IPS-NIHi11 (cell line): ENCODE measurements around the gene LCN10.
"Not testable (repeated sequence)": the region's sequence is repeated elsewhere in the genome, so short reads cannot be mapped to it uniquely, and the experiment has no call there.

Experiments used
- DNase-seq: peaks from one replicate; pipeline ENCODE4 v3.0.0; 2012; ENCODE audit warnings: mixed read lengths, low spot score

The LCN10 gene

GRCh38 chr9:136771907-136772415 is 29.2 kb upstream of the LCN10 start:
- DNase-seq = no peak

GRCh38 chr9:136769710-136770191 is 27.0 kb upstream of the LCN10 start:
- DNase-seq = peak; percentile 88

- DNase-seq = not testable (repeated sequence)
Measured at GRCh38 chr9:136766410-136767120, 23.8 kb upstream of the LCN10 start.

GRCh38 chr9:136765745-136766409 is 23.1 kb upstream of the LCN10 start:
- DNase-seq = not testable (repeated sequence)

GRCh38 chr9:136765041-136765440 is 22.3 kb upstream of the LCN10 start:
- DNase-seq = no peak

GRCh38 chr9:136764301-136764891 is 21.7 kb upstream of the LCN10 start, which contains the start of gene LCN15:
Gene LCN15 (minus strand): TSS chr9:136764518. CDS start chr9:136764488, 30 bp downstream.
- DNase-seq = no peak

GRCh38 chr9:136763649-136764035 is 20.9 kb upstream of the LCN10 start:
- no peak for DNase-seq

- peak; percentile 89 for DNase-seq
Measured at GRCh38 chr9:136762915-136763648, 20.3 kb upstream of the LCN10 start.

GRCh38 chr9:136762221-136762691 is 19.5 kb upstream of the LCN10 start:
- peak; percentile 1 for DNase-seq

GRCh38 chr9:136761545-136761981 is 18.8 kb upstream of the LCN10 start:
- DNase-seq = peak; percentile 1

GRCh38 chr9:136760834-136761544 is 18.2 kb upstream of the LCN10 start:
- DNase-seq = peak; percentile 55

- no peak for DNase-seq
Measured at GRCh38 chr9:136760424-136760823, 17.7 kb upstream of the LCN10 start.

- peak; percentile 1 for DNase-seq
Measured at GRCh38 chr9:136759436-136760325, 16.9 kb upstream of the LCN10 start.

GRCh38 chr9:136759001-136759400 is 16.3 kb upstream of the LCN10 start:
- DNase-seq = no peak

GRCh38 chr9:136757751-136758140 is 15.0 kb upstream of the LCN10 start:
- no peak for DNase-seq

GRCh38 chr9:136757328-136757727 is 14.6 kb upstream of the LCN10 start:
- no peak for DNase-seq

- no peak for DNase-seq
Measured at GRCh38 chr9:136756836-136757235, 14.1 kb upstream of the LCN10 start.

- DNase-seq = no peak
Measured at GRCh38 chr9:136756134-136756438, 13.3 kb upstream of the LCN10 start.

GRCh38 chr9:136755302-136756133 is 12.8 kb upstream of the LCN10 start:
- DNase-seq = not testable (repeated sequence)
